ENCODE measurements around the gene SP5. TPM values are rescaled to one million over a fixed set of nuclear protein-coding genes. Genes with fewer than 3 reads are reported as not detected.
A peak's percentile ranks its signal among the peaks of the same experiment; 100 is the strongest.

The SP5 gene
- total RNA-seq, 4 donors from 2014 or later, result 1.8 to 6.5 (median 3.2) TPM

DNA sequence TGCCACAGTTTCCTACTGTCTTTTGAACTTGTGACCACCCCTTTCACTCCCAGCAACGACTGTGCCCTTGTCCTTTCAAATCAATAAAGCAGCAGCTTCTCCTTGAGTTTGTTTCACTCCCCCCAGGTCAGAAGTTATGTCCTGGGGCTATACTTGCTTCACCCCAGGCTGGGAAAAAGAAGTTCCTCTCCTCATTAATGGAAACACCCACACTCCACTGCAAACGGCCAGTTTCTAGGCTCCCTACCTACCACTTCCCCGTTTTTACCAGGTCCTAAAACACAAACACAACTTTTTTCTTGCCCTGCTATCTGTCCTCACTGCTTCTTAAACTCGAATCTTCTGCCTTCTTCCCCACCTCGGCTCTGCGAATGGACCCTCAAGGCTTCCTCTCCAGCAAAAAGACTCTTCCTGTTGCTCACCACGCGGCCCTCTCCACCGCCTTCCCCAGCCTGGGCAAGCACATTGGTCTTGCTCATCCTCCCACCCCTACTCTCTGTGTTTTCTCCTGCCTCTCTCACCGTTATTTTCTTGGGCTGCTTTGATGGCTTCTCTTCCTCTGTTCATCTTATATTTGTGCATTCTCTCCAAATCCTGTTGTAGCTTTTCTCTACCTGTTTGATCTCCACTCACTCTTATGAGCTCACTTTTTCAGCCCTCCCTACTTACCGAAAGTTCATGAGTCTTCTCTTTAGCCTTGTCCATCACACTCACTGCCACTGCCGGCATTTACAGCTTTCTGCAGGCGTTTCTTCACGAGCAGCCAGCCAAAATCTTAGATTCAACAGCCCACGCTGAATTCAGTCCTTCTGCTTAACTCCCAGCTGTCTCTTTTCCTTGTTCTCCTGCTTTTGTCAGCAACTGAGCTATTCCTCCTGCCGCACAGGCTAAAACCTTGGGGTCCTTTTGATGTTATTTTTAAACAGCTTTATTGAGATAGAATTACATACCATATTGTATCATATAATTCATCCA lies 7.0 kb upstream of the SP5 start:
- intact Hi-C loops (cut with DNase I; ENCODE audit: low total_unique reads), result no loop called here
- no peak for TF ChIP-seq POLR2A (IDR thresholded peaks at IDR 0.05)
- TF ChIP-seq, protein P1, sequence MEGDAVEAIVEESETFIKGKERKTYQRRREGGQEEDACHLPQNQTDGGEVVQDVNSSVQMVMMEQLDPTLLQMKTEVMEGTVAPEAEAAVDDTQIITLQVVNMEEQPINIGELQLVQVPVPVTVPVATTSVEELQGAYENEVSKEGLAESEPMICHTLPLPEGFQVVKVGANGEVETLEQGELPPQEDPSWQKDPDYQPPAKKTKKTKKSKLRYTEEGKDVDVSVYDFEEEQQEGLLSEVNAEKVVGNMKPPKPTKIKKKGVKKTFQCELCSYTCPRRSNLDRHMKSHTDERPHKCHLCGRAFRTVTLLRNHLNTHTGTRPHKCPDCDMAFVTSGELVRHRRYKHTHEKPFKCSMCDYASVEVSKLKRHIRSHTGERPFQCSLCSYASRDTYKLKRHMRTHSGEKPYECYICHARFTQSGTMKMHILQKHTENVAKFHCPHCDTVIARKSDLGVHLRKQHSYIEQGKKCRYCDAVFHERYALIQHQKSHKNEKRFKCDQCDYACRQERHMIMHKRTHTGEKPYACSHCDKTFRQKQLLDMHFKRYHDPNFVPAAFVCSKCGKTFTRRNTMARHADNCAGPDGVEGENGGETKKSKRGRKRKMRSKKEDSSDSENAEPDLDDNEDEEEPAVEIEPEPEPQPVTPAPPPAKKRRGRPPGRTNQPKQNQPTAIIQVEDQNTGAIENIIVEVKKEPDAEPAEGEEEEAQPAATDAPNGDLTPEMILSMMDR (IDR thresholded peaks at IDR 0.05), result no peak
- WGBS, 2 donors, result 28 to 30% methylated on average over 16 of the region's 16 CpGs
- DNase-seq (ENCODE audit: low spot score in 2 of 2), result no peak
- no peak overlapping the region for H3K4me3 ChIP-seq (ENCODE audit: low read depth, poor library complexity, severe bottlenecking)

DNA sequence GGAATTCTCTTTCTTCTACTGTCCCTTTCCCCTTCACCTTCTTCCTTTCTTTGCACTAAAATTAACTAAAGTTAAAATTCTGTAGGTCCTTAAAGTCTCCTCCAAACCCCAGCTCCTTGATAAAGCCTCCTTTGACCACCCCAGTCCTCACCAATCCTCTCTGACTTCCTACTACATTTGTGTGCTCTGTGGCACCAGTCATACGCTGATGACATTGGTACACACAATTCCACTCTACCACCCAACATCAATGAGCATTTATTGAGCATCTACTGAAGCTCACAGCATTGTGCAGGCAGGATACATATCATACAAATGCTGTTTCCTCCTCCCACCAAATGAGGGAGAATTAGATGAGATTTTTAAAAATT lies 4.5 kb upstream of the SP5 start:
- no peak for DNase-seq (ENCODE audit: low spot score in 2 of 2)
- TF ChIP-seq, protein P1 (IDR thresholded peaks at IDR 0.05), result no peak
- no peak for TF ChIP-seq POLR2A (IDR thresholded peaks at IDR 0.05)
- H3K4me3 ChIP-seq (ENCODE audit: low read depth, poor library complexity, severe bottlenecking), result no peak overlapping the region
- WGBS, 2 donors, result 76 to 86% methylated on average over 1 of the region's 1 CpG
- intact Hi-C loops (cut with DNase I; ENCODE audit: low total_unique reads), result no loop called here

DNA sequence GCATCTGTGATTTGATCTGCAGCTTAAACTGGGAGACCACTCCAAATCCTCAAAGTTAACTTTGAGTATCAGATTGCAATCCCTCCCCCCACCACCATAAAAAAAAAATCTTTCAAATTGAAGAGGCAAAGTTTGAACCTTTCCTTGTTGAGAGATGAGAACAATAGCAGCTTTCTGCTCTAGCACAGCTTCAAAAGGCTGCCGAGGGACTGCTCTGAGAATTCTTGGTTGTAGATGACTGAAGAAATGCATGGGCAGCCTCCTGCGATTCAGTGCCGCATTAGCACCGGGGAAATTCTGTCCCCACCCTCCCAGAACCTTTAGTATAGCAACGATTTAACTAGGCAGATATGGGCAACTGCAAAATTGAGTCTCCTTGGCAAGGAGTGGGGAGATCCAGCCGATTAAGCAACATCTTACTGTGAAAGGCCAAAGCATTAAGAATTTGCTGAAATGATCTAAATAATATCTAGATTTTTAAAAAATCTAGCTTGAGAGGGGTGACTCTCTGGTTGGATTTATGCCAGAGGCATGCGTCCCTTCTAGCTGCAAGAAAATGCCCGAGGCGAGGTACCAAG lies 3.9 kb upstream of the SP5 start:
- no peak overlapping the region for H3K4me3 ChIP-seq (ENCODE audit: low read depth, poor library complexity, severe bottlenecking)
- intact Hi-C loops (cut with DNase I; ENCODE audit: low total_unique reads), result no loop called here
- DNase-seq (ENCODE audit: low spot score in 2 of 2), result no peak
- WGBS, 2 donors, result 5 to 7% methylated on average over 9 of the region's 9 CpGs
- TF ChIP-seq, protein P1 (IDR thresholded peaks at IDR 0.05), result no peak
- no peak for TF ChIP-seq POLR2A (IDR thresholded peaks at IDR 0.05)

DNA sequence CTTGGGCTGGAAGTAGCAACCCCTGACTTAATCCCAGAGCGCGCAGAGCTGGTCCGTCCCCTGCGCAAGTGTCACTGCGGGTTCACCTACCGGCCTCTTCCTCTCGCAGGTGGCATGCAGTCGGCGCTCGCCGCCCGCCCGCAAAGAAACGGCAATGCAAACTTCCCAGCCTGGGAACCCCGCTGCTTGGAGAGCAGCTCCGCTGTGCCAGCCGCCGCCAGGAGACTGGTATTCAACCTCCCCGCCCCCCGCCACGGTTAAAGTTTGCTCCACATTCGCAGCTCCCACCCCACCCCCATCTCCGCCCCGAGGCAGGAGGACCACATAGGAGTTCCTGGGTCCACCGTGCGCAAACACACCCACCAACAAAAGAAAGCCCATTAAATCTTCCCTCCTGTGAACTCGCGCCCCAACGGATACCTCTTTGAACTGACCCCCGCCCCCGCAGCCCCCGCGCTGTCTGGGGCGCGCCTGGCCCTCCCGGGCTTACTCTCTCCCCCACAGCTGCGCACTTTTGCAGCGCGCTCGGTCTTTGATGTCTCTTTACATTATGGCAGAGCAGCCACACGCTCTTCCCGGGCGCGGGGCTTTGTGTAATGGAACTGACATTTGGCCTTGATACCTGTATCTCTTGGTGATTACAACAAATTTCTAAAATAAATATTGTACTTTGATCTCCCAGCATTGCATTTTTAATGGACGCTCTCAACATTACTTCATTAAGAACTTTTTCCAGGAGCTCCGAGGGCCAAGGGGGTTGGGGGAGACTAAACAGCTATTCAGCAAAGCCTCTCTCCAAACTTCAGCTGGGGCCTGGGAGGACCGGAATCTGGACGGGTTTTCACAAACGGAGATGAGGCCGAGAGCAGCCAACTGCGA lies 3.1 kb upstream of the SP5 start:
- H3K4me3 ChIP-seq (ENCODE audit: low read depth, poor library complexity, severe bottlenecking), result no peak overlapping the region
- TF ChIP-seq, protein P1 (IDR thresholded peaks at IDR 0.05), result no peak
- TF ChIP-seq POLR2A (IDR thresholded peaks at IDR 0.05), result no peak
- WGBS, 2 donors, result 6 to 9% methylated on average over 47 to 49 of the region's 51 CpGs
- DNase-seq (ENCODE audit: low spot score in 2 of 2), result peak in 1 of 2 donors; percentile 82
- intact Hi-C loops (cut with DNase I; ENCODE audit: low total_unique reads), result no loop called here

DNA sequence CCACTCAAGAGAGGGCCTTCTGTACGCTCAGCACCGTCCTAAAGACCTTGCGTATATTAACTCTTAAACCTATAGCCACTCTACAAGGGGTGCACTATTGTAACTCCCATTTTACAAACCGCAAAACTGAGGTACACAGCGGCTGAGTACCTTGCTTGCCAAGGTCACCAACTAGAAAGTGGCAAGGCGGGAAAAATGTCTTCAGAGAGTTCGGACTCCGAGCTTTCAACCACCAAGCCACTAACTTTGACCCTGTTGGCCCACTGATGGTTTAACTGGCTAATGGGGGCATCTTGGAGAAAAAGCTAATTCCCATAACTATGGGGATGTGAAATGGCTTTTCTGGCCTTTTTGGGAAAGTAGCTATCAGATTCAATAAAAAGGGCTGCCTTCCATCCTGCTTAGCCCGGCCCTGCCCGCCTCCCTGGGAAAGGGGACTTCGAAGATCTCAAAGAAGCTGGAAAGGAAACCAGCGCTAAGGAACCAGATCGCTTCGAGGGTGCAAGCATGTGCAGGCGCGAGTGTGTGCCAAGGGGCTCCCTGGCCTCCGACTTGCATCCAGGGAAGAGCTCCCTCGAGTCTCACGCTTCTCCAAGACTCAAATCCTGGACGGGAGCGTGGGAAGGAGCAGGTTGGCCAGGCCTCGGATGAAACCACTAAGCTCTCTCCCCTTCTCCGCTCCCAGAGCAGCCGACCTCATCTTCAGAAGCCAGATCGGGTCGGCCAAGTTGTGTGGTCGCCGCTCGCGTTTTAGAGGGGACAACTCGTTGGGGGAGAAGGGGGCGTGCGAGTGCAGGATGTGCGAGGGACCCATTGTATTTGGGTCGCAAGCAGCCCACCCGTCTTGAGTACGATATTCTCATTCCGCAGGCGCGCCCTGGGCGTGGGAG lies 2.2 kb upstream of the SP5 start:
- TF ChIP-seq POLR2A (IDR thresholded peaks at IDR 0.05), result no peak
- TF ChIP-seq, protein P1 (IDR thresholded peaks at IDR 0.05), result no peak
- H3K4me3 ChIP-seq (ENCODE audit: low read depth, poor library complexity, severe bottlenecking), result no peak overlapping the region
- DNase-seq (ENCODE audit: low spot score in 2 of 2), result peak in 1 of 2 donors; percentile 79
- intact Hi-C loops (cut with DNase I; ENCODE audit: low total_unique reads), result no loop called here
- WGBS, 2 donors, result 36 to 37% methylated on average over 40 to 41 of the region's 41 CpGs
